Measurements from ENCODE around the gene C10orf67. TPM values are rescaled to one million over a fixed set of nuclear protein-coding genes. Genes with fewer than 3 reads are reported as not detected.

Gene C10orf67
- total RNA-seq, 1 donor from 2014 or later = not detected

DNA sequence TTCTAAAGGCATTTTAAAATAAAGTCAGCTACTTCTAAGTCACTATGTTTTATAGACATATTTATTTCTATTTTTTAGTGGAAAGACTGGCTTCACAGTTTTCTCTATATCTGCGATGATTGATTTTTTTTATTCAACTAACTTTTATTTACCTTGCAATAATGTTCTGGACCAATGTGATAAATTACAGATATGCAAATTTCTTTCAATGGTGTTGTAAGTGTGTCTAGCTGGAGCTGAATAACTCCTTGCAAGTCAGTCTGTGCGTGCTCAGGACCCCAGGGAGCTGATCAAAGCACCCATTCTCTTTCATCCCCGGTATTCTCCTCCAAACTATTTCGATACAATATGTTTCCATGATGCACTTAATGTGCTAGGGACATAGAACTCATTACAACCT lies 142.8 kb downstream of the C10orf67 start:
- Histone ChIP-seq H3K4me1 (no peaks in the 10 kb centered on the region), H3K9me3 (no peaks in the 10 kb centered on the region), H3K27ac (no peak overlapping the region), H3K27me3 (no peaks in the 10 kb centered on the region), H3K36me3 (no peaks in the 10 kb centered on the region), H3K4me3 (no peak overlapping the region)
- TF ChIP-seq POLR2A (IDR thresholded peaks at IDR 0.05) = no peak
- no peak for TF ChIP-seq POLR2AphosphoS5 (IDR thresholded peaks at IDR 0.05; ENCODE audit: insufficient read depth in 1 of 2, low read depth in 1 of 2)
- TF ChIP-seq, protein P1, sequence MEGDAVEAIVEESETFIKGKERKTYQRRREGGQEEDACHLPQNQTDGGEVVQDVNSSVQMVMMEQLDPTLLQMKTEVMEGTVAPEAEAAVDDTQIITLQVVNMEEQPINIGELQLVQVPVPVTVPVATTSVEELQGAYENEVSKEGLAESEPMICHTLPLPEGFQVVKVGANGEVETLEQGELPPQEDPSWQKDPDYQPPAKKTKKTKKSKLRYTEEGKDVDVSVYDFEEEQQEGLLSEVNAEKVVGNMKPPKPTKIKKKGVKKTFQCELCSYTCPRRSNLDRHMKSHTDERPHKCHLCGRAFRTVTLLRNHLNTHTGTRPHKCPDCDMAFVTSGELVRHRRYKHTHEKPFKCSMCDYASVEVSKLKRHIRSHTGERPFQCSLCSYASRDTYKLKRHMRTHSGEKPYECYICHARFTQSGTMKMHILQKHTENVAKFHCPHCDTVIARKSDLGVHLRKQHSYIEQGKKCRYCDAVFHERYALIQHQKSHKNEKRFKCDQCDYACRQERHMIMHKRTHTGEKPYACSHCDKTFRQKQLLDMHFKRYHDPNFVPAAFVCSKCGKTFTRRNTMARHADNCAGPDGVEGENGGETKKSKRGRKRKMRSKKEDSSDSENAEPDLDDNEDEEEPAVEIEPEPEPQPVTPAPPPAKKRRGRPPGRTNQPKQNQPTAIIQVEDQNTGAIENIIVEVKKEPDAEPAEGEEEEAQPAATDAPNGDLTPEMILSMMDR (IDR thresholded peaks at IDR 0.05) = no peak
- intact Hi-C loops (cut with DNase I) = no loop called here
- no peak for DNase-seq (ENCODE audit: extremely low spot score in 2 of 2)

DNA sequence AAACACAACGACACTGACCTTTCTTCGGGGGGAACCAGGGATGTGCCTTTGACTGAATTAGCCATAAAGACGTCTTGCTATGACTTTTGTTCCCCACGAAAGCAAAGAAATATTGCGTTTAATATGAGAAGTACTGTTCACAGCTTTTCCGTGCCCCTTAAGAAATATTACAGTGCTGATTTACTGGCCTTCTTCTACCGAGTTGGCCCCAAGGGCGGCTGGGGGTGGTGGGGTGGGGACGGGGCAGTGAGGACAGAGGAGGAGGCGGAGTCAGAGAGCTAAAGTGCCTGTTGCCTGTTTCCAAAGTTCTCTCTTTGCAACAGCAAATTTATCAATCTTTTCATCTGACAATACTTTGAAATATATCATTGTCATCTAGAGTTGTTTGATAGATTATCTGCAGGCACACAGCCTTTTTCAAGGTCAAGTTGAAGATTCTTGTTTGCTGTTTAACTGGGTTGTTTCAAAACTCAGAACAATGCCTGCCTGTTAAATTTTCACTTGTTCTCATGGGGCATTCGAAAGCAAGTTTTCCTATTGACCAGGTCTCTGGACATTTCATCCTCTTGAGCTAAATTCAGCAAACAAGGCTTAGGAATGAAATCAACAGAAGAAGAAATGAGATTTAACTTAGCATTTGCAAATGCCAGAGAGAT lies 143.5 kb downstream of the C10orf67 start:
- Histone ChIP-seq H3K4me1 (no peaks in the 10 kb centered on the region), H3K9me3 (no peaks in the 10 kb centered on the region), H3K4me3 (no peak overlapping the region), H3K27me3 (no peaks in the 10 kb centered on the region), H3K36me3 (no peaks in the 10 kb centered on the region), H3K27ac (no peak overlapping the region)
- TF ChIP-seq POLR2A (IDR thresholded peaks at IDR 0.05) = no peak
- TF ChIP-seq, protein P1 (IDR thresholded peaks at IDR 0.05) = no peak
- TF ChIP-seq POLR2AphosphoS5 (IDR thresholded peaks at IDR 0.05; ENCODE audit: insufficient read depth in 1 of 2, low read depth in 1 of 2) = no peak
- intact Hi-C loops (cut with DNase I) = no loop called here
- no peak for DNase-seq (ENCODE audit: extremely low spot score in 2 of 2)

- DNase-seq (ENCODE audit: extremely low spot score in 2 of 2) = no peak
- Histone ChIP-seq H3K9me3 (no peaks in the 10 kb centered on the region), H3K27me3 (no peaks in the 10 kb centered on the region), H3K4me3 (no peak overlapping the region), H3K27ac (no peak overlapping the region), H3K4me1 (no peaks in the 10 kb centered on the region), H3K36me3 (no peaks in the 10 kb centered on the region)
- TF ChIP-seq, protein P1 (IDR thresholded peaks at IDR 0.05) = no peak
- TF ChIP-seq POLR2AphosphoS5 (IDR thresholded peaks at IDR 0.05; ENCODE audit: insufficient read depth in 1 of 2, low read depth in 1 of 2) (no peak), POLR2A (IDR thresholded peaks at IDR 0.05) (no peak)
- intact Hi-C loops (cut with DNase I) = no loop called here
Observed at GRCh38 chr10:23200586-23200985, 144.0 kb downstream of the C10orf67 start.

- DNase-seq (ENCODE audit: extremely low spot score in 2 of 2) = no peak
- H3K27me3 ChIP-seq = no peaks in the 10 kb centered on the region
- TF ChIP-seq POLR2A (IDR thresholded peaks at IDR 0.05) = no peak
- TF ChIP-seq, protein P1 (IDR thresholded peaks at IDR 0.05) = no peak
- TF ChIP-seq POLR2AphosphoS5 (IDR thresholded peaks at IDR 0.05; ENCODE audit: insufficient read depth in 1 of 2, low read depth in 1 of 2) = no peak
Observed at GRCh38 chr10:23199768-23200511, 144.7 kb downstream of the C10orf67 start.

More at GRCh38 chr10:23199768-23200511, 144.7 kb downstream of the C10orf67 start:
- Histone ChIP-seq H3K4me1 (no peaks in the 10 kb centered on the region), H3K27ac (no peak overlapping the region), H3K4me3 (no peak overlapping the region), H3K36me3 (no peaks in the 10 kb centered on the region), H3K9me3 (no peaks in the 10 kb centered on the region)
- intact Hi-C loops (cut with DNase I) = no loop called here
